OCI-LY1 (cell line): ENCODE results near the gene FGF23.
A peak's percentile ranks its signal among the peaks of the same experiment; 100 is the strongest.

Experiments used
- H2AFZ ChIP-seq: fragments of 200-600 bp; sonication (generic), shearing (Covaris generic); 2 replicates; pipeline ENCODE4 v1.6.0; 2014; ENCODE audit warnings: antibody characterized with exemption, mild to moderate bottlenecking, low read length
- H3F3A ChIP-seq: fragments of 200-600 bp; sonication (generic), shearing (Covaris generic); 2 replicates; pipeline ENCODE4 v1.6.0; 2014; ENCODE audit warnings: mild to moderate bottlenecking, antibody characterized with exemption, low read length, moderate library complexity; ENCODE audit not compliant: insufficient read depth
- H3K27ac ChIP-seq: fragments of 200-600 bp; sonication (generic); 2 replicates; pipeline ENCODE4 v1.5.1; 2014; ENCODE audit warnings: low read length, mixed run types, mild to moderate bottlenecking, low read depth; ENCODE audit not compliant: poor library complexity, severe bottlenecking
- H3K27me3 ChIP-seq: fragments of 200-600 bp; sonication (generic); 2 replicates; pipeline ENCODE4 v1.6.0; 2014; ENCODE audit warnings: antibody characterized with exemption, mild to moderate bottlenecking, low read length, moderate library complexity; ENCODE audit not compliant: insufficient read depth
- H3K36me3 ChIP-seq: fragments of 200-600 bp; sonication (generic); 2 replicates; pipeline ENCODE4 v1.6.1; 2014; ENCODE audit warnings: mild to moderate bottlenecking, antibody characterized with exemption, low read length, moderate library complexity, mixed read lengths; ENCODE audit not compliant: insufficient read depth
- H3K4me1 ChIP-seq: fragments of 200-600 bp; sonication (generic); 2 replicates; pipeline ENCODE4 v1.5.1; 2014; ENCODE audit warnings: mild to moderate bottlenecking, low read length, moderate library complexity; ENCODE audit not compliant: insufficient read depth, severe bottlenecking
- H3K4me2 ChIP-seq: fragments of 200-600 bp; sonication (generic), shearing (Covaris generic); 2 replicates; pipeline ENCODE4 v1.6.1; 2014; ENCODE audit warnings: low read length
- H3K4me3 ChIP-seq: fragments of 200-600 bp; sonication (generic); 2 replicates; pipeline ENCODE4 v1.5.1; 2014; ENCODE audit warnings: low read length, low read depth, mild to moderate bottlenecking, mixed read lengths; ENCODE audit not compliant: poor library complexity, severe bottlenecking
- H3K79me2 ChIP-seq: fragments of 200-600 bp; shearing (Covaris generic); 2 replicates; pipeline ENCODE4 v1.6.1; 2016; ENCODE audit warnings: mixed run types, low read length, mixed read lengths; ENCODE audit not compliant: insufficient read depth
- H3K9ac ChIP-seq: fragments of 200-600 bp; sonication (generic), shearing (Covaris generic); 2 replicates; pipeline ENCODE4 v1.6.1; 2014; ENCODE audit warnings: mild to moderate bottlenecking, low read length, mixed read lengths
- H3K9me2 ChIP-seq: fragments of 200-600 bp; sonication (generic), shearing (Covaris generic); 2 replicates; pipeline ENCODE4 v1.6.1; 2014; ENCODE audit warnings: low read depth, mild to moderate bottlenecking, low read length, mixed read lengths
- H3K9me3 ChIP-seq: fragments of 200-600 bp; shearing (Covaris generic); 2 replicates; pipeline ENCODE4 v1.6.1; 2014; ENCODE audit warnings: low read length, mixed read lengths
- H4K20me1 ChIP-seq: fragments of 200-600 bp; sonication (generic), shearing (Covaris generic); 2 replicates; pipeline ENCODE4 v1.6.0; 2016; ENCODE audit warnings: mild to moderate bottlenecking, low read length; ENCODE audit not compliant: insufficient read depth
- EZH2 ChIP-seq: fragments of 200-600 bp; sonication (generic), shearing (Covaris generic); IDR thresholded peaks from 2 replicates; pipeline ENCODE4 v1.8.0; 2017; ENCODE audit warnings: borderline replicate concordance, mixed run types, mild to moderate bottlenecking, antibody characterized with exemption, low read length, moderate library complexity, mixed read lengths
- TF ChIP-seq, protein P1 (sequence below): fragments of 200-600 bp; sonication (generic), shearing (Covaris generic); IDR thresholded peaks from 2 replicates; pipeline ENCODE4 v1.5.1; 2017; ENCODE audit warnings: mild to moderate bottlenecking, antibody characterized with exemption, low read length, moderate library complexity, mixed read lengths

Gene FGF23

DNA sequence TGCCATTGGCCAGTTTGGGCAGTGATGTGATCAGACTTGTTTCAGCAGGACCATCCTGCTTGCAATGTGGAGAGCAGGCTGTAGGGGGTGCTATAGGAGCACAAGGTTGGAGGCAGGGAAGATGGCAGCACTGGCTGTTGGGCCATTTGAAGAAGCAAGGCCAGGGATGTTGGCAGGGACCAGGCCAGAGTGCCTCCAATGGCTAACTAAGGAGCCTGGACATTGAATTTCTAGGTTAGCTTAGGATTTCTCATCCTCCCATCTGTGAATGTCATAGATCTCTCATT is 23.5 kb downstream of the FGF23 start:
- TF ChIP-seq EZH2, result no peak
- TF ChIP-seq, protein P1, sequence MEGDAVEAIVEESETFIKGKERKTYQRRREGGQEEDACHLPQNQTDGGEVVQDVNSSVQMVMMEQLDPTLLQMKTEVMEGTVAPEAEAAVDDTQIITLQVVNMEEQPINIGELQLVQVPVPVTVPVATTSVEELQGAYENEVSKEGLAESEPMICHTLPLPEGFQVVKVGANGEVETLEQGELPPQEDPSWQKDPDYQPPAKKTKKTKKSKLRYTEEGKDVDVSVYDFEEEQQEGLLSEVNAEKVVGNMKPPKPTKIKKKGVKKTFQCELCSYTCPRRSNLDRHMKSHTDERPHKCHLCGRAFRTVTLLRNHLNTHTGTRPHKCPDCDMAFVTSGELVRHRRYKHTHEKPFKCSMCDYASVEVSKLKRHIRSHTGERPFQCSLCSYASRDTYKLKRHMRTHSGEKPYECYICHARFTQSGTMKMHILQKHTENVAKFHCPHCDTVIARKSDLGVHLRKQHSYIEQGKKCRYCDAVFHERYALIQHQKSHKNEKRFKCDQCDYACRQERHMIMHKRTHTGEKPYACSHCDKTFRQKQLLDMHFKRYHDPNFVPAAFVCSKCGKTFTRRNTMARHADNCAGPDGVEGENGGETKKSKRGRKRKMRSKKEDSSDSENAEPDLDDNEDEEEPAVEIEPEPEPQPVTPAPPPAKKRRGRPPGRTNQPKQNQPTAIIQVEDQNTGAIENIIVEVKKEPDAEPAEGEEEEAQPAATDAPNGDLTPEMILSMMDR, result peak; percentile 59; the same call in 1 of the 2 replicates
- H3K9me2 ChIP-seq, result no peaks in the 10 kb centered on the region
- no peak overlapping the region for H3K9ac ChIP-seq
- peaks cover 5% of the 10 kb centered on the region; the same call in 1 of the 2 replicates for H3K9me3 ChIP-seq
- no peak overlapping the region for H3K27ac ChIP-seq
- H3K36me3 ChIP-seq, result peaks cover 28% of the 10 kb centered on the region
- H3K4me3 ChIP-seq, result no peak overlapping the region
- no peaks in the 10 kb centered on the region for H3F3A ChIP-seq
- no peak overlapping the region for H3K4me2 ChIP-seq
- no peaks in the 10 kb centered on the region for H3K4me1 ChIP-seq
- H3K27me3 ChIP-seq, result no peaks in the 10 kb centered on the region; the same call in 1 of the 2 replicates
- H4K20me1 ChIP-seq, result no peaks in the 10 kb centered on the region
- no peaks in the 10 kb centered on the region for H3K79me2 ChIP-seq
- no peak overlapping the region for H2AFZ ChIP-seq

GRCh38 chr12:4355156-4356040 is 24.1 kb downstream of the FGF23 start:
- TF ChIP-seq, protein P1, result no peak
- no peak for TF ChIP-seq EZH2
- Histone ChIP-seq H3K4me3 (no peak overlapping the region), H3K79me2 (no peaks in the 10 kb centered on the region), H3K27ac (no peak overlapping the region), H3K9ac (no peak overlapping the region), H3K4me1 (no peaks in the 10 kb centered on the region), H2AFZ (no peak overlapping the region), H3K9me2 (no peaks in the 10 kb centered on the region), H3K9me3 (peaks cover 5% of the 10 kb centered on the region; the same call in 1 of the 2 replicates), H3K36me3 (peaks cover 30% of the 10 kb centered on the region), H4K20me1 (no peaks in the 10 kb centered on the region), H3F3A (no peaks in the 10 kb centered on the region), H3K27me3 (no peaks in the 10 kb centered on the region; the same call in 1 of the 2 replicates), H3K4me2 (no peak overlapping the region)

DNA sequence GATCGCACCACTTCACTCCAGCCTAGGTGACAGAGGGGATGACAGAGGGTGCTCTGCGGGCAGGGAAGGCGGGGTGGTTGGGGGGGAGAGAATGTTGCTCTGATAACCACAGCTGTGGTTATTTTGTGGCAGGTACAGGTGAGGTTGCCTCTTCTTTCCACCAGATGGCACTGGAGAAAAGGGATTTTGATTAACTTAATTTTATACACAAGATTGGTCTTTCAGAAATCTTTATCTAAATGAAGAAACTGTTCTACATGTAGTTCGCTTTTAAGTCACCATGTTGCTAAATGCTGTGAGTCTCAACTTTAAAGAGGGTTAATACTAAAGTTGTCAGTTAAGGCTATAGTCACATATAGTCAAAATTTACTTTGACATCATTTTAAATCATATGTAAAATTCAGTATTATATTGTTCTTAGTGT is 25.7 kb downstream of the FGF23 start:
- peaks cover 40% of the 10 kb centered on the region for H3K36me3 ChIP-seq

More for the DNA sequence above, 25.7 kb downstream of the FGF23 start:
- H3K9me3 ChIP-seq, result no peaks in the 10 kb centered on the region
- H2AFZ ChIP-seq, result no peak overlapping the region
- no peaks in the 10 kb centered on the region for H4K20me1 ChIP-seq
- no peaks in the 10 kb centered on the region for H3K4me1 ChIP-seq
- H3K9me2 ChIP-seq, result no peaks in the 10 kb centered on the region
- H3K79me2 ChIP-seq, result no peaks in the 10 kb centered on the region
- no peaks in the 10 kb centered on the region for H3F3A ChIP-seq
- H3K27ac ChIP-seq, result no peak overlapping the region
- H3K4me3 ChIP-seq, result no peak overlapping the region
- H3K4me2 ChIP-seq, result no peak overlapping the region
- no peak for TF ChIP-seq EZH2
- TF ChIP-seq, protein P1, result peak; percentile 48; the same call in 1 of the 2 replicates
- H3K9ac ChIP-seq, result no peak overlapping the region
- no peaks in the 10 kb centered on the region for H3K27me3 ChIP-seq
